HG03521 (cell line): ENCODE results near the gene OGFOD1.
"Not testable (repeated sequence)": the region's sequence is repeated elsewhere in the genome, so short reads cannot be mapped to it uniquely, and the experiment has no call there.

Source experiments
- ATAC-seq: cut with Tn5 transposase; IDR thresholded peaks from one replicate; pipeline ENCODE4 v1.9.1; 2021; ENCODE audit warnings: mild to moderate bottlenecking, moderate library complexity; ENCODE audit not compliant: unreplicated experiment

Gene OGFOD1

GRCh38 chr16:56479469-56479868, 28.1 kb downstream of the OGFOD1 start:
- ATAC-seq: no peak

- no peak for ATAC-seq
Measured at GRCh38 chr16:56480776-56481467, 29.6 kb downstream of the OGFOD1 start.

GRCh38 chr16:56481468-56482122, 30.2 kb downstream of the OGFOD1 start:
- no peak for ATAC-seq

- ATAC-seq: no peak
Measured at GRCh38 chr16:56482683-56483236, 31.4 kb downstream of the OGFOD1 start.

- ATAC-seq: no peak
Measured at GRCh38 chr16:56483394-56483793, 32.0 kb downstream of the OGFOD1 start.

- ATAC-seq: no peak
Measured at GRCh38 chr16:56488035-56488434, 36.7 kb downstream of the OGFOD1 start.

- not testable (repeated sequence) for ATAC-seq
Measured at GRCh38 chr16:56488868-56489267, 37.5 kb downstream of the OGFOD1 start.

- ATAC-seq: no peak
Measured at GRCh38 chr16:56491657-56492261, 40.4 kb downstream of the OGFOD1 start.

GRCh38 chr16:56493126-56493525, 41.8 kb downstream of the OGFOD1 start:
- no peak for ATAC-seq

- no peak for ATAC-seq
Measured at GRCh38 chr16:56493815-56494214, 42.5 kb downstream of the OGFOD1 start.

GRCh38 chr16:56505181-56505580, 53.8 kb downstream of the OGFOD1 start:
- no peak for ATAC-seq

GRCh38 chr16:56506941-56507340, 55.6 kb downstream of the OGFOD1 start:
- no peak for ATAC-seq

GRCh38 chr16:56510544-56510943, 59.2 kb downstream of the OGFOD1 start:
- no peak for ATAC-seq

GRCh38 chr16:56512025-56512424, 60.7 kb downstream of the OGFOD1 start:
- no peak for ATAC-seq

GRCh38 chr16:56513091-56513490, 61.7 kb downstream of the OGFOD1 start:
- no peak for ATAC-seq

- no peak for ATAC-seq
Measured at GRCh38 chr16:56513972-56514371, 62.6 kb downstream of the OGFOD1 start.

GRCh38 chr16:56514845-56515244, 63.5 kb downstream of the OGFOD1 start:
- no peak for ATAC-seq

GRCh38 chr16:56515665-56516064, 64.3 kb downstream of the OGFOD1 start:
- ATAC-seq: no peak

- no peak for ATAC-seq
Measured at GRCh38 chr16:56517206-56517605, 65.9 kb downstream of the OGFOD1 start.

GRCh38 chr16:56518425-56518824, 67.1 kb downstream of the OGFOD1 start:
- no peak for ATAC-seq

GRCh38 chr16:56519459-56520250, 68.3 kb downstream of the OGFOD1 start, which contains the start of gene BBS2:
Gene BBS2 (minus strand): TSS chr16:56520024. CDS start chr16:56519862, 162 bp downstream.
- ATAC-seq: peak; percentile 84
